ENCODE data around the gene IL17RA.

IL17RA gene

GRCh38 chr22:17105143-17106129 lies 20.6 kb downstream of the IL17RA start:
- H3K4me3 ChIP-seq (ENCODE audit: low read depth in 1 of 2, low read length in 2 of 2), result no peak overlapping the region
- H3K9ac ChIP-seq (ENCODE audit: low read depth in 1 of 2, low read length in 2 of 2), result no peak overlapping the region
- H3K36me3 ChIP-seq (ENCODE audit: control insufficient read depth in 1 of 2, insufficient read depth in 2 of 2, low read length in 2 of 2), result peaks cover 42 to 89% of the 10 kb centered on the region in 2 donors
- no peaks in the 10 kb centered on the region for H3K9me3 ChIP-seq (ENCODE audit: control insufficient read depth in 1 of 2, low read length in 2 of 2)
- H3K4me1 ChIP-seq (ENCODE audit: control insufficient read depth in 1 of 2, insufficient read depth in 2 of 2, low read length in 2 of 2), result no peaks in the 10 kb centered on the region
- no peak overlapping the region for H3K27ac ChIP-seq (ENCODE audit: low read depth, low read length)
- no peaks in the 10 kb centered on the region for H3K27me3 ChIP-seq (ENCODE audit: control insufficient read depth in 1 of 2, insufficient read depth in 2 of 2, low read length in 2 of 2)

- Histone ChIP-seq H3K4me1 (ENCODE audit: control insufficient read depth in 1 of 2, insufficient read depth in 2 of 2, low read length in 2 of 2) (no peaks in the 10 kb centered on the region), H3K4me3 (ENCODE audit: low read depth in 1 of 2, low read length in 2 of 2) (no peak overlapping the region), H3K9me3 (ENCODE audit: control insufficient read depth in 1 of 2, low read length in 2 of 2) (no peaks in the 10 kb centered on the region), H3K27ac (ENCODE audit: low read depth, low read length) (no peak overlapping the region), H3K9ac (ENCODE audit: low read depth in 1 of 2, low read length in 2 of 2) (no peak overlapping the region), H3K27me3 (ENCODE audit: control insufficient read depth in 1 of 2, insufficient read depth in 2 of 2, low read length in 2 of 2) (no peaks in the 10 kb centered on the region), H3K36me3 (ENCODE audit: control insufficient read depth in 1 of 2, insufficient read depth in 2 of 2, low read length in 2 of 2) (peaks cover 40 to 81% of the 10 kb centered on the region in 2 donors)
These were observed 21.5 kb downstream of the IL17RA start for GRCh38 chr22:17106161-17106784.

- Histone ChIP-seq H3K27me3 (ENCODE audit: control insufficient read depth in 1 of 2, insufficient read depth in 2 of 2, low read length in 2 of 2) (no peaks in the 10 kb centered on the region), H3K9ac (ENCODE audit: low read depth in 1 of 2, low read length in 2 of 2) (no peak overlapping the region), H3K27ac (ENCODE audit: low read depth, low read length) (no peak overlapping the region), H3K36me3 (ENCODE audit: control insufficient read depth in 1 of 2, insufficient read depth in 2 of 2, low read length in 2 of 2) (peaks cover 34 to 74% of the 10 kb centered on the region in 2 donors), H3K9me3 (ENCODE audit: control insufficient read depth in 1 of 2, low read length in 2 of 2) (no peaks in the 10 kb centered on the region), H3K4me1 (ENCODE audit: control insufficient read depth in 1 of 2, insufficient read depth in 2 of 2, low read length in 2 of 2) (no peaks in the 10 kb centered on the region), H3K4me3 (ENCODE audit: low read depth in 1 of 2, low read length in 2 of 2) (no peak overlapping the region)
These were observed 22.2 kb downstream of the IL17RA start for GRCh38 chr22:17106785-17107546.

- Histone ChIP-seq H3K4me1 (ENCODE audit: control insufficient read depth in 1 of 2, insufficient read depth in 2 of 2, low read length in 2 of 2) (no peaks in the 10 kb centered on the region), H3K9ac (ENCODE audit: low read depth in 1 of 2, low read length in 2 of 2) (no peak overlapping the region), H3K9me3 (ENCODE audit: control insufficient read depth in 1 of 2, low read length in 2 of 2) (no peaks in the 10 kb centered on the region), H3K27me3 (ENCODE audit: control insufficient read depth in 1 of 2, insufficient read depth in 2 of 2, low read length in 2 of 2) (no peaks in the 10 kb centered on the region), H3K36me3 (ENCODE audit: control insufficient read depth in 1 of 2, insufficient read depth in 2 of 2, low read length in 2 of 2) (peaks cover 29 to 69% of the 10 kb centered on the region in 2 donors), H3K4me3 (ENCODE audit: low read depth in 1 of 2, low read length in 2 of 2) (no peak overlapping the region), H3K27ac (ENCODE audit: low read depth, low read length) (no peak overlapping the region)
These were observed 22.7 kb downstream of the IL17RA start for GRCh38 chr22:17107547-17107810.

GRCh38 chr22:17108256-17109112 lies 23.7 kb downstream of the IL17RA start:
- no peak overlapping the region for H3K27ac ChIP-seq (ENCODE audit: low read depth, low read length)
- H3K4me3 ChIP-seq (ENCODE audit: low read depth in 1 of 2, low read length in 2 of 2), result no peak overlapping the region
- peaks cover 25 to 59% of the 10 kb centered on the region in 2 donors for H3K36me3 ChIP-seq (ENCODE audit: control insufficient read depth in 1 of 2, insufficient read depth in 2 of 2, low read length in 2 of 2)
- H3K9me3 ChIP-seq (ENCODE audit: control insufficient read depth in 1 of 2, low read length in 2 of 2), result no peaks in the 10 kb centered on the region
- no peak overlapping the region for H3K9ac ChIP-seq (ENCODE audit: low read depth in 1 of 2, low read length in 2 of 2)
- no peaks in the 10 kb centered on the region for H3K27me3 ChIP-seq (ENCODE audit: control insufficient read depth in 1 of 2, insufficient read depth in 2 of 2, low read length in 2 of 2)
- no peaks in the 10 kb centered on the region for H3K4me1 ChIP-seq (ENCODE audit: control insufficient read depth in 1 of 2, insufficient read depth in 2 of 2, low read length in 2 of 2)

GRCh38 chr22:17109113-17109865 lies 24.5 kb downstream of the IL17RA start:
- peaks cover 24 to 54% of the 10 kb centered on the region in 2 donors for H3K36me3 ChIP-seq (ENCODE audit: control insufficient read depth in 1 of 2, insufficient read depth in 2 of 2, low read length in 2 of 2)
- no peaks in the 10 kb centered on the region for H3K4me1 ChIP-seq (ENCODE audit: control insufficient read depth in 1 of 2, insufficient read depth in 2 of 2, low read length in 2 of 2)

GRCh38 chr22:17109976-17110375 lies 25.2 kb downstream of the IL17RA start:
- Histone ChIP-seq H3K4me3 (ENCODE audit: low read depth in 1 of 2, low read length in 2 of 2) (no peak overlapping the region), H3K27ac (ENCODE audit: low read depth, low read length) (no peak overlapping the region), H3K9ac (ENCODE audit: low read depth in 1 of 2, low read length in 2 of 2) (no peak overlapping the region), H3K36me3 (ENCODE audit: control insufficient read depth in 1 of 2, insufficient read depth in 2 of 2, low read length in 2 of 2) (peaks cover 22 to 47% of the 10 kb centered on the region in 2 donors), H3K4me1 (ENCODE audit: control insufficient read depth in 1 of 2, insufficient read depth in 2 of 2, low read length in 2 of 2) (no peaks in the 10 kb centered on the region), H3K9me3 (ENCODE audit: control insufficient read depth in 1 of 2, low read length in 2 of 2) (no peaks in the 10 kb centered on the region), H3K27me3 (ENCODE audit: control insufficient read depth in 1 of 2, insufficient read depth in 2 of 2, low read length in 2 of 2) (no peaks in the 10 kb centered on the region)

More at GRCh38 chr22:17109113-17109865, 24.5 kb downstream of the IL17RA start:
- no peak overlapping the region for H3K4me3 ChIP-seq (ENCODE audit: low read depth in 1 of 2, low read length in 2 of 2)
- no peaks in the 10 kb centered on the region for H3K27me3 ChIP-seq (ENCODE audit: control insufficient read depth in 1 of 2, insufficient read depth in 2 of 2, low read length in 2 of 2)
- no peak overlapping the region for H3K9ac ChIP-seq (ENCODE audit: low read depth in 1 of 2, low read length in 2 of 2)
- no peaks in the 10 kb centered on the region for H3K9me3 ChIP-seq (ENCODE audit: control insufficient read depth in 1 of 2, low read length in 2 of 2)
- H3K27ac ChIP-seq (ENCODE audit: low read depth, low read length), result no peak overlapping the region

GRCh38 chr22:17110791-17111550 lies 26.2 kb downstream of the IL17RA start:
- peaks cover 22 to 37% of the 10 kb centered on the region in 2 donors for H3K36me3 ChIP-seq (ENCODE audit: control insufficient read depth in 1 of 2, insufficient read depth in 2 of 2, low read length in 2 of 2)
- H3K9me3 ChIP-seq (ENCODE audit: control insufficient read depth in 1 of 2, low read length in 2 of 2), result no peaks in the 10 kb centered on the region
- H3K9ac ChIP-seq (ENCODE audit: low read depth in 1 of 2, low read length in 2 of 2), result no peak overlapping the region
- no peaks in the 10 kb centered on the region for H3K27me3 ChIP-seq (ENCODE audit: control insufficient read depth in 1 of 2, insufficient read depth in 2 of 2, low read length in 2 of 2)
- H3K27ac ChIP-seq (ENCODE audit: low read depth, low read length), result no peak overlapping the region
- H3K4me3 ChIP-seq (ENCODE audit: low read depth in 1 of 2, low read length in 2 of 2), result no peak overlapping the region
- no peaks in the 10 kb centered on the region for H3K4me1 ChIP-seq (ENCODE audit: control insufficient read depth in 1 of 2, insufficient read depth in 2 of 2, low read length in 2 of 2)

Measured in duodenal mucosa (tissue), 2 donors.